Lower leg skin (tissue), 4 donors: ENCODE measurements around the gene CALML5. TPM values are rescaled to one million over a fixed set of nuclear protein-coding genes. Genes with fewer than 3 reads are reported as not detected.

ENCODE experiments used
- DNase-seq, 2 donors: peaks; one replicate each; pipeline ENCODE4 v3.0.0-alpha.2; 2019; ENCODE audit warnings: low spot score in 2 of 2
- H3K4me3 ChIP-seq: fragments of 200-600 bp; sonication (generic); 2 replicates; pipeline ENCODE4 v1.5.1; 2017; ENCODE audit warnings: mild to moderate bottlenecking, low read depth; ENCODE audit not compliant: poor library complexity, severe bottlenecking
- CTCF ChIP-seq, 3 donors: fragments of 450-650 bp; IDR thresholded peaks; one replicate each; pipeline ENCODE4 v1.5.1; 2016; ENCODE audit warnings: antibody characterized with exemption in 3 of 3, mild to moderate bottlenecking in 3 of 3, moderate library complexity in 2 of 3
- POLR2A ChIP-seq, 2 donors: fragments of 450-650 bp; IDR thresholded peaks; one replicate each; pipeline ENCODE4 v1.6.1; 2016 to 2017; ENCODE audit warnings: antibody characterized with exemption in 2 of 2, mild to moderate bottlenecking in 1 of 2, moderate library complexity in 1 of 2
- WGBS, 2 donors: methylation state at CpG; one replicate each; pipeline ENCODE4 v1.1.5; 2018; 5-methylcytosine and 5-hydroxymethylcytosine counted together
- intact Hi-C: fragments of 100-400 bp; cut with DNase I; formaldehyde crosslinking; loops from one replicate; pipeline ENCODE4 v1.15.0; 2023; ENCODE audit warnings: low total_unique reads
- total RNA-seq, 4 donors: library from RNA; depleted of rRNA; stranded (reverse); fragments of >200 nt; gene quantifications; one replicate each; pipeline ENCODE4 v1.1.0, GENCODE V29; 2016

Gene CALML5
- total RNA-seq, 4 donors from 2014 or later: 5,202 to 6,742 (median 5,683) TPM

GRCh38 chr10:5540891-5541290 lies 41.5 kb upstream of the CALML5 start:
- DNase-seq: peak in 1 of 2 donors; percentile 58
- H3K4me3 ChIP-seq: no peak overlapping the region
- no peak for TF ChIP-seq POLR2A (IDR thresholded peaks at IDR 0.05)
- no peak for TF ChIP-seq CTCF (IDR thresholded peaks at IDR 0.05)
- intact Hi-C loops: no loop called here
- WGBS, 2 donors: 89 to 96% methylated on average over 3 of the region's 3 CpGs

GRCh38 chr10:5540080-5540479 lies 40.7 kb upstream of the CALML5 start:
- TF ChIP-seq POLR2A (IDR thresholded peaks at IDR 0.05) (no peak), CTCF (IDR thresholded peaks at IDR 0.05) (no peak)
- intact Hi-C loops: no loop called here
- DNase-seq: peak in 1 of 2 donors; percentile 36
- WGBS, 2 donors: 94 to 95% methylated on average over 9 of the region's 9 CpGs
- no peak overlapping the region for H3K4me3 ChIP-seq

GRCh38 chr10:5538892-5539651 lies 39.7 kb upstream of the CALML5 start:
- TF ChIP-seq POLR2A (IDR thresholded peaks at IDR 0.05): no peak
- no peak for TF ChIP-seq CTCF (IDR thresholded peaks at IDR 0.05)
- H3K4me3 ChIP-seq: no peak overlapping the region
- WGBS, 2 donors: 80 to 81% methylated on average over 19 of the region's 19 CpGs
- peak in 1 of 2 donors; percentile 66 for DNase-seq
- intact Hi-C loops: no loop called here

GRCh38 chr10:5538446-5538845 lies 39.1 kb upstream of the CALML5 start:
- intact Hi-C loops: no loop called here
- peak in 1 of 2 donors; percentile 79 for DNase-seq
- 54 to 74% methylated on average over 9 of the region's 9 CpGs for WGBS, 2 donors
- H3K4me3 ChIP-seq: no peak overlapping the region
- TF ChIP-seq CTCF (IDR thresholded peaks at IDR 0.05) (no peak), POLR2A (IDR thresholded peaks at IDR 0.05) (no peak)

GRCh38 chr10:5537684-5538083 lies 38.3 kb upstream of the CALML5 start:
- H3K4me3 ChIP-seq: no peak overlapping the region
- intact Hi-C loops: no loop called here
- TF ChIP-seq POLR2A (IDR thresholded peaks at IDR 0.05): no peak
- no peak for TF ChIP-seq CTCF (IDR thresholded peaks at IDR 0.05)
- DNase-seq: peak in 1 of 2 donors; percentile 61
- 87 to 92% methylated on average over 6 of the region's 6 CpGs for WGBS, 2 donors
